K562 (cell line): ENCODE results near the gene STT3B. TPM values are rescaled to one million over a fixed set of nuclear protein-coding genes. Genes with fewer than 3 reads are reported as not detected.

Source experiments
- ATF1 ChIP-seq, 2 experiments: fragments of 450-650 bp in 1 of 2; IDR thresholded peaks; 2 replicates each; pipeline ENCODE4 v1.6.1; 2016; ENCODE audit warnings: missing compliant biosample characterization in 1 of 2, missing genetic modification characterization in 1 of 2
- CHD1 ChIP-seq: fragments of 200-600 bp; sonication (generic); IDR thresholded peaks from one replicate; pipeline ENCODE4 v1.6.1; 2012; ENCODE audit warnings: mild to moderate bottlenecking, moderate library complexity, low read length, inconsistent platforms
- ELF1 ChIP-seq: fragments of 200-800 bp; sonication (Bioruptor generic); IDR thresholded peaks from 2 replicates; pipeline ENCODE4 v1.6.1; 2016; ENCODE audit warnings: missing genetic modification characterization, missing compliant biosample characterization
- EP300 ChIP-seq: IDR thresholded peaks from 2 replicates; pipeline ENCODE4 v1.6.1; 2012; ENCODE audit warnings: low read length, improper control_type of control experiment
- FOXJ2 ChIP-seq: fragments of 200-800 bp; sonication (Bioruptor generic); IDR thresholded peaks from 2 replicates; pipeline ENCODE4 v1.6.1; 2016; ENCODE audit warnings: missing genetic modification characterization, missing compliant biosample characterization
- HDAC1 ChIP-seq, 2 experiments: fragments of 450-650 bp; IDR thresholded peaks; 2 replicates each; pipeline ENCODE4 v1.6.1; 2016 to 2017; ENCODE audit warnings: inconsistent platforms in 1 of 2, mild to moderate bottlenecking in 1 of 2, moderate library complexity in 1 of 2
- HMGN3 ChIP-seq: IDR thresholded peaks from 2 replicates; pipeline ENCODE4 v1.6.1; 2011; ENCODE audit warnings: borderline replicate concordance, low read depth, mild to moderate bottlenecking, mixed read lengths, low read length; ENCODE audit not compliant: insufficient read length; ENCODE audit errors: extremely low read depth
- IRF1 ChIP-seq: sonication (generic); formaldehyde crosslinking; IDR thresholded peaks from 2 replicates; pipeline ENCODE4 v1.8.0; 2022; ENCODE audit warnings: missing genetic modification reagents, mild to moderate bottlenecking, borderline replicate concordance
- JUND ChIP-seq, 2 experiments: IDR thresholded peaks; 2 replicates in 1 of 2; 3 replicates in 1 of 2; pipeline ENCODE4 v1.6.1; 2011; ENCODE audit warnings: borderline replicate concordance in 2 of 2, low read depth in 2 of 2, low read length in 2 of 2, improper control_type of control experiment in 1 of 2, missing biosample characterization in 1 of 2, missing genetic modification characterization in 1 of 2, missing genetic modification reagents in 1 of 2
- KLF16 ChIP-seq: IDR thresholded peaks from 2 replicates; pipeline ENCODE4 v1.6.1; 2016; ENCODE audit warnings: antibody characterized with exemption
- MEF2D ChIP-seq: conservative IDR thresholded peaks from 2 replicates; pipeline ENCODE4 v1.6.1; 2016; ENCODE audit warnings: low read depth, missing genetic modification characterization, missing compliant biosample characterization
- MTA3 ChIP-seq: fragments of 450-650 bp; formaldehyde crosslinking; IDR thresholded peaks from 2 replicates; pipeline ENCODE4 v1.6.1; 2017; ENCODE audit warnings: mild to moderate bottlenecking, borderline replicate concordance
- NFATC3 ChIP-seq: fragments of 450-650 bp; IDR thresholded peaks from 2 replicates; pipeline ENCODE4 v1.6.1; 2017; ENCODE audit warnings: mild to moderate bottlenecking
- PBX2 ChIP-seq, 2 experiments: IDR thresholded peaks in 1 of 2; conservative IDR thresholded peaks in 1 of 2; 2 replicates each; pipeline ENCODE4 v1.6.1; 2016; ENCODE audit warnings: low read depth in 2 of 2, mild to moderate bottlenecking in 1 of 2, missing compliant biosample characterization in 1 of 2, missing genetic modification characterization in 1 of 2, moderate library complexity in 1 of 2
- RCOR1 ChIP-seq, 2 experiments: IDR thresholded peaks; 2 replicates each; pipeline ENCODE4 v1.6.1; 2012; ENCODE audit warnings: low read depth in 2 of 2, low read length in 2 of 2, borderline replicate concordance in 1 of 2, improper control_type of control experiment in 1 of 2
- SIN3A ChIP-seq, 2 experiments: fragments of 150-350 bp in 1 of 2; IDR thresholded peaks; 2 replicates each; pipeline ENCODE4 v1.6.1; 2011 to 2016; ENCODE audit warnings: borderline replicate concordance in 2 of 2, low read depth in 2 of 2, low read length in 2 of 2, mild to moderate bottlenecking in 2 of 2, moderate library complexity in 2 of 2; ENCODE audit not compliant: control insufficient read depth in 1 of 2
- SUPT5H ChIP-seq: fragments of 450-650 bp; IDR thresholded peaks from 2 replicates; pipeline ENCODE4 v1.6.1; 2016
- TCF7L2 ChIP-seq: fragments of 150-350 bp; IDR thresholded peaks from 2 replicates; pipeline ENCODE4 v1.6.1; 2016; ENCODE audit warnings: low read depth, mild to moderate bottlenecking, low read length, moderate library complexity
- TOE1 ChIP-seq, 2 experiments: fragments of 450-650 bp in 1 of 2; sonication (generic) in 1 of 2; formaldehyde crosslinking in 1 of 2; IDR thresholded peaks; 2 replicates each; pipeline versions ENCODE4 v1.7.1 to v1.8.0; 2016 to 2022; ENCODE audit warnings: borderline replicate concordance in 2 of 2, mild to moderate bottlenecking in 2 of 2, antibody characterized with exemption in 1 of 2, inconsistent platforms in 1 of 2, low read depth in 1 of 2, missing genetic modification reagents in 1 of 2, moderate library complexity in 1 of 2
- ZNF175 ChIP-seq: fragments of 200-800 bp; sonication (Bioruptor generic); IDR thresholded peaks from 2 replicates; pipeline ENCODE4 v1.6.1; 2016; ENCODE audit warnings: low read depth, mild to moderate bottlenecking, missing genetic modification characterization, missing compliant biosample characterization
- ZNF316 ChIP-seq: fragments of 450-650 bp; IDR thresholded peaks from 2 replicates; pipeline ENCODE4 v1.6.1; 2016
- ZNF780A ChIP-seq: fragments of 250-450 bp; sonication (Bioruptor Pico); IDR thresholded peaks from 2 replicates; pipeline ENCODE4 v1.5.0; 2021; ENCODE audit warnings: mild to moderate bottlenecking
- polyA plus RNA-seq, 8 experiments: library from polyadenylated mRNA; depleted of rRNA in 4 of 8; stranded (reverse) in 5 of 8; unstranded in 3 of 8; fragments of >200 nt; fragmentation: Nextera tagmentation in 2 of 8; fragmentation: Illumina TruSeq in 1 of 8; extraction: Ambion mirVana in 2 of 8; extraction: Trizol in 1 of 8; gene quantifications; 2 replicates each; pipeline versions ENCODE4 v1.2.1 to v1.2.3, GENCODE V29; 2011 to 2014; ENCODE audit warnings: inconsistent platforms in 1 of 8, missing spikeins in 1 of 8
- total RNA-seq, 7 experiments: library from RNA; depleted of rRNA in 6 of 7; stranded (reverse); fragments of >200 nt in 6 of 7; fragmentation: Illumina TruSeq in 2 of 7; extraction: Trizol in 2 of 7; gene quantifications; 2 replicates each; pipeline versions ENCODE4 v1.2.1 to v1.2.3, GENCODE V29; 2011 to 2021; ENCODE audit warnings: low replicate concordance in 1 of 7
- TF ChIP-seq, protein P1 (sequence below): fragments of 250-450 bp; sonication (Bioruptor Pico); IDR thresholded peaks from 2 replicates; pipeline ENCODE4 v1.5.0; 2021

The STT3B gene
- total and polyA plus RNA-seq, 9 of the 15 experiments (the other 6 are each of a cell fraction or from before 2014, with no cell fraction given), result 22.4 to 147 (median 100) TPM

GRCh38 chr3:31522152-31522551 lies 10.6 kb upstream of the STT3B start (continued):
- TF ChIP-seq IRF1 (no peak), HDAC1 (IDR thresholded peaks at IDR 0.05) (no peak), NFATC3 (no peak), HMGN3 (peak; percentile 27), TOE1 (IDR thresholded peaks at IDR 0.05; ENCODE audit: borderline replicate concordance) (0 out of 2 replicates have a peak, but pooled peaks have one; percentile 31), TOE1 (CRISPR knock-in tag; IDR thresholded peaks at IDR 0.05; ENCODE audit: borderline replicate concordance, low read depth) (no peak), MEF2D (0 out of 2 replicates have a peak, but pooled peaks have one; percentile 19), ELF1 (tag) (no peak), ZNF780A (CRISPR knock-in tag) (no peak), KLF16 (peak; percentile 23; the same call in 1 of the 2 replicates), FOXJ2 (tag) (0 out of 2 replicates have a peak, but pooled peaks have one; percentile 19), RCOR1 (IDR thresholded peaks at IDR 0.05; ENCODE audit: borderline replicate concordance in 1 of 2, low read depth in 2 of 2, low read length in 2 of 2) (peak in 1 of 2 experiments; percentile 61; a peak in 1 of 4 replicates), CHD1 (no peak), SUPT5H (no peak), ZNF316 (peak; percentile 11; the same call in 1 of the 2 replicates), ATF1 (CRISPR knock-in tag; IDR thresholded peaks at IDR 0.05) (no peak), ATF1 (tag; IDR thresholded peaks at IDR 0.05) (peak; percentile 75), ZNF175 (CRISPR knock-in tag) (0 out of 2 replicates have a peak, but pooled peaks have one; percentile 71), PBX2 (CRISPR knock-in tag; IDR thresholded peaks at IDR 0.05; ENCODE audit: low read depth) (no peak), PBX2 (tag; conservative IDR thresholded peaks at IDR 0.05; ENCODE audit: low read depth) (peak; percentile 90), JUND (IDR thresholded peaks at IDR 0.05; ENCODE audit: borderline replicate concordance, low read depth, low read length) (peak; percentile 81), JUND (tag; IDR thresholded peaks at IDR 0.05; ENCODE audit: borderline replicate concordance, low read depth, low read length) (peak; percentile 81; the same call in 2 of the 3 replicates), SIN3A (IDR thresholded peaks at IDR 0.05; ENCODE audit: borderline replicate concordance in 2 of 2, control insufficient read depth in 1 of 2, low read depth in 2 of 2, low read length in 2 of 2) (no peak), TCF7L2 (no peak), EP300 (0 out of 2 replicates have a peak, but pooled peaks have one; percentile 20), MTA3 (0 out of 2 replicates have a peak, but pooled peaks have one; percentile 53)
- TF ChIP-seq, protein P1, sequence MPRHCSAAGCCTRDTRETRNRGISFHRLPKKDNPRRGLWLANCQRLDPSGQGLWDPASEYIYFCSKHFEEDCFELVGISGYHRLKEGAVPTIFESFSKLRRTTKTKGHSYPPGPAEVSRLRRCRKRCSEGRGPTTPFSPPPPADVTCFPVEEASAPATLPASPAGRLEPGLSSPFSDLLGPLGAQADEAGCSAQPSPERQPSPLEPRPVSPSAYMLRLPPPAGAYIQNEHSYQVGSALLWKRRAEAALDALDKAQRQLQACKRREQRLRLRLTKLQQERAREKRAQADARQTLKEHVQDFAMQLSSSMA (CRISPR knock-in tag), result 0 out of 2 replicates have a peak, but pooled peaks have one; percentile 36
